Measurements from ENCODE around the gene ETF1. TPM values are rescaled to one million over a fixed set of nuclear protein-coding genes. Genes with fewer than 3 reads are reported as not detected.

ETF1 gene
- total and polyA plus RNA-seq, 2 donors (not counting 1 experiment from before 2014, with no cell fraction given), result 10.2 to 50.5 TPM

DNA sequence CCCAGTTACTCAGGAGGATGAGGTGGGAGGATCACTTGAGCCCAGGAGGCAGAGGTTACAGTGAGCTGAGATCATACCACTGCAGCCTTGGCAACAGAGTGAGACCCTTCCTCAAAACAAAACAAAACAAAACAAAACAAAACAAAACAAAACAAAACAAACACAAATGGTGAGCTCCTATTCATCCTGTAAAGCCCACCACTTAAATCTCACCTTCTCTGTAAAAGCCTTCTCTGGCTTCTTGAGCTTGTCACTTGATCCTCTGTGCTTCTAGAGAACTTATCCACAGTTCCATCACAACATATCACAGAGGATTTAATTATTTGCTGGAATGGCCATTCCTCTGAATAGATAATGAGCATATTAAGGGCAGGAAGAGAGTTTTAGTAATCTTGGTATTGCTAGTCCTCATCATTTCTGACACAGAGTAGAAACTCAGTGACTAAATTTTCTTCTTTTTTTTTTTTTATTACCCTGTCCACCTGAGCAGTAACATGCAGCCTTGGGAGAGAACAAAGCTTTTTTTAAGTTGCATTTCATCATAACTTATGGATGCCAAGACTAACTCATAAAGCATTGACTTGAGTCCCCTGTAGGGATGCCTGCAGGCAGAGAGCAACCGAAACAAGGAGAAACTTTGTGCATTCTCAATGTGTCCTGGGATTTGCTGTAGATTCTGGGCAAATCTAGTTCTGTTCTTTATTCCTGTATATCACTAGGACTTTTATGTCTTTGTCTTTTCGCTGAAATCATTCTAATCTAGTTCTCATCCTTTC, 45.2 kb upstream of the ETF1 start:
- Mint-ChIP-seq H3K27ac (no peak overlapping the region), H3K4me3 (no peak overlapping the region), H3K9me3 (ENCODE audit: insufficient read depth) (no peaks in the 10 kb centered on the region), H3K4me1 (no peaks in the 10 kb centered on the region), H3K27me3 (peaks cover 18% of the 10 kb centered on the region)
- no peak overlapping the region for H3K9ac ChIP-seq (ENCODE audit: low read length)
- H3K27me3 ChIP-seq (replicated peaks in 1 of 4; ENCODE audit: control extremely low read depth in 1 of 4, control insufficient read depth in 3 of 4, insufficient read depth in 4 of 4, low read length in 3 of 4), result no peaks in the 10 kb centered on the region
- no peak overlapping the region for H3K4me2 ChIP-seq (replicated peaks; ENCODE audit: low read depth, low read length, poor library complexity, severe bottlenecking)
- no peaks in the 10 kb centered on the region for H3K4me1 ChIP-seq (ENCODE audit: control insufficient read depth in 2 of 2, insufficient read depth in 2 of 2, low read length in 2 of 2)
- H3K36me3 ChIP-seq (replicated peaks in 1 of 2; ENCODE audit: control extremely low read depth in 1 of 2, control insufficient read depth in 1 of 2, extremely low read depth in 1 of 2, insufficient read depth in 2 of 2, low read length in 1 of 2), result no peaks in the 10 kb centered on the region
- ATAC-seq (ENCODE audit: low read depth), result no peak
- POLR2A ChIA-PET, result no interaction called here
- H2AFZ ChIP-seq (ENCODE audit: insufficient read depth, low read depth, low read length, poor library complexity, severe bottlenecking), result no peak overlapping the region
- H3K9me3 ChIP-seq (ENCODE audit: control extremely low read depth in 1 of 3, control insufficient read depth in 2 of 3, insufficient read depth in 1 of 3, low read length in 2 of 3), result no peaks in the 10 kb centered on the region
- no peak overlapping the region for H3K4me3 ChIP-seq (ENCODE audit: control extremely low read depth in 1 of 5, extremely low read depth in 1 of 5, insufficient read depth in 1 of 5, low read depth in 2 of 5, low read length in 4 of 5)
- TF ChIP-seq CTCF (IDR thresholded peaks at IDR 0.05) (no peak), EZH2 (IDR thresholded peaks at IDR 0.05; ENCODE audit: borderline replicate concordance, insufficient read depth, low read depth, low read length, poor library complexity, severe bottlenecking) (no peak)
- H4K20me1 ChIP-seq (ENCODE audit: control insufficient read depth, insufficient read depth, low read length, poor library complexity, severe bottlenecking), result no peaks in the 10 kb centered on the region
- WGBS (ENCODE audit: insufficient coverage), result no CpG with 5 or more reads among the region's 2 CpGs
- DNase-seq, result no peak
- no peaks in the 10 kb centered on the region for H3K79me2 ChIP-seq (ENCODE audit: control insufficient read depth, insufficient read depth, low read length)
- intact Hi-C loops (cut with micrococcal nuclease), result no loop called here
- H3K27ac ChIP-seq (ENCODE audit: low read length in 2 of 2), result no peak overlapping the region
- CTCF ChIA-PET, result interaction anchor here (1.0 kb wide), 1 partner anchor 9 kb away, joined by 3 read pairs; no protein-coding TSS in a partner anchor

DNA sequence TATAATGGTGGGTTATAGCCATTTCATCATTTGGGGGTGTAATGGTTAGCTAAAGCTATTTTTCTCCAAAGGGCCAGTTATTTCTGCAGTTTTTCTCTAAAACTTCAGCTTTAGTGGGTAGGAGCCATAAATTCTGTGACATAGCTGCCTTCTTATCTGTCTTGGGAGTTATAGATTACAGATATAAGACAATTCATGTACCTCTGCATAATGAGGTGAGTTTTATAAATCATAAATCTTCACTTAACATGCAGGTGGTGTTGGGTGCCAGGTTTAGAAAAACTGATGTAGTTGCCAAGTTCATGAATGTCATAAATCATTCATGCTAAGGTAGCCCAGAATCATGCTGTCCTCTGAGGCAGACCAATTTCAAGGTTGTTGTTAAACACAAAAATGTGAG, 42.1 kb upstream of the ETF1 start:
- Histone ChIP-seq H3K4me2 (replicated peaks; ENCODE audit: low read depth, low read length, poor library complexity, severe bottlenecking) (no peak overlapping the region), H3K79me2 (ENCODE audit: control insufficient read depth, insufficient read depth, low read length) (no peaks in the 10 kb centered on the region), H3K4me3 (ENCODE audit: control extremely low read depth in 1 of 5, extremely low read depth in 1 of 5, insufficient read depth in 1 of 5, low read depth in 2 of 5, low read length in 4 of 5) (no peak overlapping the region), H3K27ac (ENCODE audit: low read length in 2 of 2) (no peak overlapping the region), H3K36me3 (replicated peaks in 1 of 2; ENCODE audit: control extremely low read depth in 1 of 2, control insufficient read depth in 1 of 2, extremely low read depth in 1 of 2, insufficient read depth in 2 of 2, low read length in 1 of 2) (no peaks in the 10 kb centered on the region), H3K4me1 (ENCODE audit: control insufficient read depth in 2 of 2, insufficient read depth in 2 of 2, low read length in 2 of 2) (no peaks in the 10 kb centered on the region), H3K27me3 (replicated peaks in 1 of 4; ENCODE audit: control extremely low read depth in 1 of 4, control insufficient read depth in 3 of 4, insufficient read depth in 4 of 4, low read length in 3 of 4) (no peaks in the 10 kb centered on the region), H3K9me3 (ENCODE audit: control extremely low read depth in 1 of 3, control insufficient read depth in 2 of 3, insufficient read depth in 1 of 3, low read length in 2 of 3) (no peaks in the 10 kb centered on the region), H4K20me1 (ENCODE audit: control insufficient read depth, insufficient read depth, low read length, poor library complexity, severe bottlenecking) (no peaks in the 10 kb centered on the region), H2AFZ (ENCODE audit: insufficient read depth, low read depth, low read length, poor library complexity, severe bottlenecking) (no peak overlapping the region), H3K9ac (ENCODE audit: low read length) (no peak overlapping the region)
- intact Hi-C loops (cut with micrococcal nuclease), result no loop called here
- TF ChIP-seq CTCF (IDR thresholded peaks at IDR 0.05) (no peak), EZH2 (IDR thresholded peaks at IDR 0.05; ENCODE audit: borderline replicate concordance, insufficient read depth, low read depth, low read length, poor library complexity, severe bottlenecking) (no peak)
- H3K27me3 Mint-ChIP-seq, result peaks cover 15% of the 10 kb centered on the region
- no peaks in the 10 kb centered on the region for H3K4me1 Mint-ChIP-seq
- ChIA-PET POLR2A (no interaction called here), CTCF (no interaction called here)
- DNase-seq (no peak), ATAC-seq (ENCODE audit: low read depth) (no peak)
- H3K9me3 Mint-ChIP-seq (ENCODE audit: insufficient read depth), result no peaks in the 10 kb centered on the region
- H3K4me3 Mint-ChIP-seq, result no peak overlapping the region
- no peak overlapping the region for H3K27ac Mint-ChIP-seq

Data from B cell (primary cell).